BE2C (cell line): Measurements from ENCODE around the gene TCF3.

Experiments used
- DNase-seq: peaks from one replicate; pipeline ENCODE4 v3.0.0-alpha.2; 2020
- H3K27me3 ChIP-seq: fragments of 250-450 bp; sonication (Bioruptor Pico); 2 replicates; pipeline ENCODE4 v1.5.1; 2020; ENCODE audit warnings: mild to moderate bottlenecking
- H3K36me3 ChIP-seq: fragments of 250-450 bp; sonication (Bioruptor Pico); 2 replicates; pipeline ENCODE4 v1.5.1; 2020; ENCODE audit warnings: mild to moderate bottlenecking
- H3K4me1 ChIP-seq: fragments of 250-450 bp; sonication (Bioruptor Pico); 2 replicates; pipeline ENCODE4 v1.5.1; 2020
- H3K4me3 ChIP-seq: 2 replicates; pipeline ENCODE4 v1.5.1; 2011; ENCODE audit warnings: low read depth, low read length
- H3K9me3 ChIP-seq: fragments of 250-450 bp; sonication (Bioruptor Pico); 2 replicates; pipeline ENCODE4 v1.5.1; 2020
- TF ChIP-seq, protein P1 (sequence below): IDR thresholded peaks from 2 replicates; pipeline ENCODE4 v1.5.1; 2012; ENCODE audit warnings: mild to moderate bottlenecking, low read depth, low read length

The TCF3 gene

DNA sequence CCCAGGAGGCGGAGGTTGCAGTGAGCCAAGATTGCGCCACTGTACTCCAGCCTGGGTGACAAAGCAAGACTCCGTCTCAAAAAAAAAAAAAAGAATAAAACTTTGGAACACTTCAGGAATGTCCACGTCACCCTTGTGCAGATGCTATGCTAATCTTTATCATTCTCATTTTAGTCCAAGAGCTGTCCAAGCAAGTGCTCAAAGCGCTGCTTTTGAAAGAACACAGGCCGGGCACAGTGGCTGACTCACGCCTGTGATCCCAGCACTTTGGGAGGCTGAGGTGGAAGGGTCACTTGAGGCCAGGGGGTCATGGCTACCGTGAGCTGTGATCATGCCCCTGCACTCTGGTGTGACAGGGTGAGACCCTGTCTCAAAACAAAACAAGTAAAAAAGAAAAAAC, 36.0 kb downstream of the TCF3 start:
- DNase-seq: no peak
- peaks cover 83% of the 10 kb centered on the region for H3K36me3 ChIP-seq
- H3K4me1 ChIP-seq: no peaks in the 10 kb centered on the region
- H3K27me3 ChIP-seq: no peaks in the 10 kb centered on the region
- no peaks in the 10 kb centered on the region for H3K9me3 ChIP-seq
- H3K4me3 ChIP-seq: no peak overlapping the region
- TF ChIP-seq, protein P1, sequence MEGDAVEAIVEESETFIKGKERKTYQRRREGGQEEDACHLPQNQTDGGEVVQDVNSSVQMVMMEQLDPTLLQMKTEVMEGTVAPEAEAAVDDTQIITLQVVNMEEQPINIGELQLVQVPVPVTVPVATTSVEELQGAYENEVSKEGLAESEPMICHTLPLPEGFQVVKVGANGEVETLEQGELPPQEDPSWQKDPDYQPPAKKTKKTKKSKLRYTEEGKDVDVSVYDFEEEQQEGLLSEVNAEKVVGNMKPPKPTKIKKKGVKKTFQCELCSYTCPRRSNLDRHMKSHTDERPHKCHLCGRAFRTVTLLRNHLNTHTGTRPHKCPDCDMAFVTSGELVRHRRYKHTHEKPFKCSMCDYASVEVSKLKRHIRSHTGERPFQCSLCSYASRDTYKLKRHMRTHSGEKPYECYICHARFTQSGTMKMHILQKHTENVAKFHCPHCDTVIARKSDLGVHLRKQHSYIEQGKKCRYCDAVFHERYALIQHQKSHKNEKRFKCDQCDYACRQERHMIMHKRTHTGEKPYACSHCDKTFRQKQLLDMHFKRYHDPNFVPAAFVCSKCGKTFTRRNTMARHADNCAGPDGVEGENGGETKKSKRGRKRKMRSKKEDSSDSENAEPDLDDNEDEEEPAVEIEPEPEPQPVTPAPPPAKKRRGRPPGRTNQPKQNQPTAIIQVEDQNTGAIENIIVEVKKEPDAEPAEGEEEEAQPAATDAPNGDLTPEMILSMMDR: no peak

DNA sequence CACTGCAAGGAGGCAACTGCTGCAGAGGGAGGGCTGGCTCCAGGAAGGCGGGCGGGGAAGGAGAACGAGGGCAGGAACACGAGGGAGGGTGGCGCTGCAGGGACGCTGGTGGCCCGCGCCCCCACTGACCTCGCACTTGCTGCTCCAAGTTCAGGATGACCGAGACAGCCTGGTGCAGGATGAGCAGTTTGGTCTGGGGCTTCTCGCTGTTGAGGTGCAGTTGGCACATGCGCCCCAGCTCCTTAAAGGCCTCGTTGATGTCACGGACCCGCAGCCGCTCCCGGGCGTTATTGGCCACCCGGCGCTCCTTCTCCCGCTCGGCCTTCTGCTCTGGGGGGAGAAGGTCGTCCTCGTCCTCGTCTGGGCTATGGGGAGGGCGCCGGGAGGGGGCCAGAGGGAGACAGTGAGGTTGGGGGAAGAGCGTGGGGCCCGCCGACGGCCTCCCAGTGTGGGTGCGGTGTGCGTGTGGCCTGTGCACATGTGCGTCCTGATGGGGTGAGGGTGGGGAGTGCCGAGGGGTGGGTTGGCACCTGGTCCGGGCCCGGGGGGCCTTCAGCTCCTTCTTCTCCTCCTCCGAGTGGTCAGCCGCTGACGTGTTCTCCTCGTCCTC, 37.2 kb downstream of the TCF3 start:
- TF ChIP-seq, protein P1: no peak
- no peaks in the 10 kb centered on the region for H3K9me3 ChIP-seq
- peaks cover 75% of the 10 kb centered on the region for H3K36me3 ChIP-seq
- H3K27me3 ChIP-seq: no peaks in the 10 kb centered on the region
- H3K4me1 ChIP-seq: no peaks in the 10 kb centered on the region
- no peak overlapping the region for H3K4me3 ChIP-seq
- no peak for DNase-seq

DNA sequence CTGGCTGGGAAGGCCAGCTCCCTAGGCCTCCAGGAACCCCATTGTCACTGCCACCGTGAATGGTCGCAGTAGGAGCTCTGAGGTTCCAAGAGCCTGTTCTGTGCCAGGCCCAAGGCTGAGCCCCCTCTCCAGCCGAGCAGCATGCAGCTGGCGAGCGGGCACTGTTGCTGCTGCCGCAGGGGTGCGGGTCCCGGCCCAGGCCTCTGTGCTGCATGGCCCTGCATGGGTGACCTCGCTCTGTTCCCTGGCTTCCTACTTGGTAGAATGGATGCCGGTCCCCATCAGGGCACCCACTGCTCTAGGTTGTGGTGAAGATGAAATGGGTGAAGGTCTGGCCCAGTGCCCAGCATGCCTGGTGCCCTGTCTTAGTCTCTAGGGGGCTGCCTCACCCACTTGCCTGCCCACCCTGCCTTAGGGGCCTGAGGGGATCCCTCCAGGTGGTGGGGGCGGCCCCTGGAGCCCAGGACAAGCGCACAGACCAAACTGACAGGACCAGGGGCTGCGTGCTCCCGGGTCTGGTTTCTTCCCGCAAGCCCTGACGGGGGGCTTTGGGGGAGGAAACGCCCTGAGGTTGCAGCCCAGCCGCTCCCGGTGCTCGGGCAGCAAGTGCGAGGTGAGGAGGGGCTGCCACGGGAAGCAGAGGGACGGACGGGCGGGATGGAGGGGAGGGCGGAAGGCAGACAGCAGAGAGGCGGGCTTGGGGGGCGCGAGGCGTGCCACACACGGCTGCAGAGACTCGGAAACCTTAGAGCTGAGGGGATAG, 38.4 kb downstream of the TCF3 start:
- no peak for DNase-seq
- no peaks in the 10 kb centered on the region for H3K27me3 ChIP-seq
- H3K4me1 ChIP-seq: no peaks in the 10 kb centered on the region
- TF ChIP-seq, protein P1: no peak
- H3K4me3 ChIP-seq: no peak overlapping the region
- no peaks in the 10 kb centered on the region for H3K9me3 ChIP-seq
- H3K36me3 ChIP-seq: peaks cover 68% of the 10 kb centered on the region

DNA sequence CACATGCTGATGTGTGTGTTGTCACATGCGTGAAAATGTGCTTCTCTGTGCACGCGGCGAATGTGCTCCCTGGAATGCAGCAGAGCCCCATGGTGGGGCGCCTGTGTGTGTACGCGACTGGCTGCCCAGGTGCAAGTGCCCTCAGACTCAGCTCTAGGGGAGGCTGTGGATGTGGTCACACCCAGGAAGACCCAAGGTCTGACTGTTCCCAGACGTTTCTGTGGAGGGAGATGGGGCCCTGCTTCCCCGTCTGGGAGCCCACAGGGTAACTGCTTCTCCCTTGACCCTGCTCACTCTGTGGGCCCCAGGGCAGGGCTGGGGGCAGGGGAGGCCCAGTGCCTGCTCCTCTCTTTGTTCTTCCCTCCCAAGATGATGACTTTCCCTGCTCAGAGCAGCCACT, 39.3 kb downstream of the TCF3 start:
- Histone ChIP-seq H3K9me3 (no peaks in the 10 kb centered on the region), H3K4me1 (no peaks in the 10 kb centered on the region), H3K27me3 (no peaks in the 10 kb centered on the region), H3K36me3 (peaks cover 62% of the 10 kb centered on the region), H3K4me3 (no peak overlapping the region)
- DNase-seq: no peak
- TF ChIP-seq, protein P1: no peak

DNA sequence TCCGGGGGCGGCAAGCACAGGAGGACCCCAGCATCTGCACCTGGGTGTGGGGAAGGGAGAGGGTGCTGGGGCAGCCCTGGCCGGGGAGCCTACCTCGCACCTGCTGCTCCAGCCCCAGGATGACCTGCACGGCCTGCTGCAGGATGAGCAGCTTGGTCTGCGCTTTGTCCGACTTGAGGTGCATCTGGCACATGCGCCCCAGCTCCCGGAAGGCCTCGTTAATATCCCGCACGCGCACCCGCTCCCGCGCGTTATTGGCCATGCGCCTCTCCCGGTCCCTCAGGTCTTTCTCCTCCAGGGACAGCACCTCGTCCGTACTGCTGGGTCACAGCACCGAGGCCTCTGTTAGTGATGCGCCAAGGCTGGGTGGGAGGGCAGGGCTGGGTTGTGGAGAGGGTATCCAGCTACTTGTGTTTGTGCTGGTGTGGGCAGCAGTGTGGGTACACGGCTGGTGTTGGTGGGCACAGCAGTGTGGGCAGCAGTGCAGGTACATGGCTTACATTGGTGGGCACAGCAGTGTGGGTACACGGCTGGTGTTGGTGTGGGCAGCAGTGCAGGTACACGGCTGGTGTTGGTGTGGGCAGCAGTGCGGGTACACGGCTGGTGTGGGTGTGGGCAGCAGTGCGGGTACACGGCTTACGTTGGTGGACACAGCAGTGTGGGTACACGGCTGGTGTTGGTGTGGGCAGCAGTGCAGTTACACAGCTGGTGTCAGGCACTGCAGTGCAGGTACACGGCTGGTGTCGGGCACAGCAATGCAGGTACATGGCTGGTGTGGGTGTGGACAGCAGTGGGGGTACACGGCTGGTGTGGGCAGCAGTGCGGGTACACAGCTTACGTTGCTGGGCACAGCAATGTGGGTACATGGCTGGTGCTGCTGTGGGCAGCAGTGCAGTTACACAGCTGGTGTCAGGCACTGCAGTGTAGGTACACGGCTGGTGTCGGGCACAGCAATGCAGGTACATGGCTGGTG, 40.0 kb downstream of the TCF3 start:
- Histone ChIP-seq H3K36me3 (peaks cover 54% of the 10 kb centered on the region), H3K9me3 (no peaks in the 10 kb centered on the region), H3K4me1 (no peaks in the 10 kb centered on the region), H3K27me3 (no peaks in the 10 kb centered on the region), H3K4me3 (no peak overlapping the region)
- no peak for DNase-seq
- TF ChIP-seq, protein P1: no peak
